ENCODE results near the gene IFIT2.
"Not testable (repeated sequence)": the region's sequence is repeated elsewhere in the genome, so short reads cannot be mapped to it uniquely, and the experiment has no call there.

DNA sequence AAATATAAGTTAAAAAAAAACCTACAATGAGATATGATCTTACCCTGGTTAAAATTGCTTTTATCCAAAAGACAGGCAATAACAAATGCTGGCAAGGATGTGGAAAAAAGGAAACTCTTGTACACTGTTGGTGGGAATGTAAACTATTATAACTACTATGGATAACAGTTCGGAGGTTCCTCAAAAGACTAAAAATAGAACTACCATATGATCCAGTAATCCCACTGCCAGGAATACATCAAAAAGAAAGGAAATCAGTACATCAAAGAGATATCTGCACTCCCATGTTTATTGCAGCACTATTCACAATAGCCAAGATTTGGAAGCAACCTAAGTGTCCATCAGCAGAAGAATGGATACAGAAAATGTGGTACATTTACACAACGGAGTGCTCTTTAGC, 24.0 kb downstream of the IFIT2 start:
- TF ChIP-seq, protein P1, sequence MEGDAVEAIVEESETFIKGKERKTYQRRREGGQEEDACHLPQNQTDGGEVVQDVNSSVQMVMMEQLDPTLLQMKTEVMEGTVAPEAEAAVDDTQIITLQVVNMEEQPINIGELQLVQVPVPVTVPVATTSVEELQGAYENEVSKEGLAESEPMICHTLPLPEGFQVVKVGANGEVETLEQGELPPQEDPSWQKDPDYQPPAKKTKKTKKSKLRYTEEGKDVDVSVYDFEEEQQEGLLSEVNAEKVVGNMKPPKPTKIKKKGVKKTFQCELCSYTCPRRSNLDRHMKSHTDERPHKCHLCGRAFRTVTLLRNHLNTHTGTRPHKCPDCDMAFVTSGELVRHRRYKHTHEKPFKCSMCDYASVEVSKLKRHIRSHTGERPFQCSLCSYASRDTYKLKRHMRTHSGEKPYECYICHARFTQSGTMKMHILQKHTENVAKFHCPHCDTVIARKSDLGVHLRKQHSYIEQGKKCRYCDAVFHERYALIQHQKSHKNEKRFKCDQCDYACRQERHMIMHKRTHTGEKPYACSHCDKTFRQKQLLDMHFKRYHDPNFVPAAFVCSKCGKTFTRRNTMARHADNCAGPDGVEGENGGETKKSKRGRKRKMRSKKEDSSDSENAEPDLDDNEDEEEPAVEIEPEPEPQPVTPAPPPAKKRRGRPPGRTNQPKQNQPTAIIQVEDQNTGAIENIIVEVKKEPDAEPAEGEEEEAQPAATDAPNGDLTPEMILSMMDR (IDR thresholded peaks at IDR 0.05): not testable (repeated sequence)
- not testable (repeated sequence) for TF ChIP-seq POLR2A (IDR thresholded peaks at IDR 0.05)
